ENCODE results near the gene ERBIN.

DNA sequence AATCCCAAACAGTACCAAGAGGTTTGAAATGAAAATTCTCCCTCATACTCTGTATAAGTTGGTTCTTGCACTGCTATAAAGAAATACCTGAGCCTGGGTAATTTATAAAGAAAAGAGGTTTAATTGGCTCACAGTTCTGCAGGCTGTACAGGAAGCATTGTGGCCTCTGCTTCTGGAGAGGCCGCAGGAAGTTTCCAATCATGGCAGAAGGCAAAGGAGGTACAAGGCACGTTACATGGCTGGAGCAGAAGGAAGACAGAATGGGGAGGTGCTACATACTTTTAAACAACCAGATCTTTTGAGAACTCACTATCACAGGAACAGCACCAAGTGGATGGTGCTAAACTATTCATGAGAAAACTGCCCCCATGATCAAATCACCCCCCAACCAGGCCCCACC is 25.6 kb upstream of the ERBIN start:
- no peak for TF ChIP-seq POLR2A (IDR thresholded peaks at IDR 0.05)
- TF ChIP-seq, protein P1, sequence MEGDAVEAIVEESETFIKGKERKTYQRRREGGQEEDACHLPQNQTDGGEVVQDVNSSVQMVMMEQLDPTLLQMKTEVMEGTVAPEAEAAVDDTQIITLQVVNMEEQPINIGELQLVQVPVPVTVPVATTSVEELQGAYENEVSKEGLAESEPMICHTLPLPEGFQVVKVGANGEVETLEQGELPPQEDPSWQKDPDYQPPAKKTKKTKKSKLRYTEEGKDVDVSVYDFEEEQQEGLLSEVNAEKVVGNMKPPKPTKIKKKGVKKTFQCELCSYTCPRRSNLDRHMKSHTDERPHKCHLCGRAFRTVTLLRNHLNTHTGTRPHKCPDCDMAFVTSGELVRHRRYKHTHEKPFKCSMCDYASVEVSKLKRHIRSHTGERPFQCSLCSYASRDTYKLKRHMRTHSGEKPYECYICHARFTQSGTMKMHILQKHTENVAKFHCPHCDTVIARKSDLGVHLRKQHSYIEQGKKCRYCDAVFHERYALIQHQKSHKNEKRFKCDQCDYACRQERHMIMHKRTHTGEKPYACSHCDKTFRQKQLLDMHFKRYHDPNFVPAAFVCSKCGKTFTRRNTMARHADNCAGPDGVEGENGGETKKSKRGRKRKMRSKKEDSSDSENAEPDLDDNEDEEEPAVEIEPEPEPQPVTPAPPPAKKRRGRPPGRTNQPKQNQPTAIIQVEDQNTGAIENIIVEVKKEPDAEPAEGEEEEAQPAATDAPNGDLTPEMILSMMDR (IDR thresholded peaks at IDR 0.05): no peak

Measured in thyroid gland (tissue), 4 donors.